Upper lobe of left lung (tissue), 6 donors: ENCODE data around the gene RMND5B. TPM values are rescaled to one million over a fixed set of nuclear protein-coding genes. Genes with fewer than 3 reads are reported as not detected.

Experiments
- ATAC-seq, 2 donors: fragments of 200-7000 bp; cut with Tn5 transposase; one replicate each; pipeline ENCODE4 v1.9.1; 2022; ENCODE audit warnings: mild to moderate bottlenecking in 2 of 2, moderate library complexity in 2 of 2; ENCODE audit not compliant: low FRiP score in 2 of 2
- DNase-seq, 2 donors: peaks; one replicate each; pipeline ENCODE4 v3.0.0-alpha.2; 2019 to 2020
- H3K27ac ChIP-seq, 4 donors: fragments of 200-600 bp; sonication (generic); one replicate each; pipeline ENCODE4 v1.5.1; 2016 to 2019
- H3K27me3 ChIP-seq, 4 donors: fragments of 200-600 bp; sonication (generic); one replicate each; pipeline ENCODE4 v1.5.1; 2017 to 2019
- H3K36me3 ChIP-seq, 4 donors: fragments of 200-600 bp; sonication (generic); one replicate each; pipeline ENCODE4 v1.5.1; 2016 to 2019
- H3K4me1 ChIP-seq, 4 donors: fragments of 200-600 bp; sonication (generic); one replicate each; pipeline ENCODE4 v1.5.1; 2018 to 2019
- H3K4me3 ChIP-seq, 4 donors: fragments of 200-600 bp; sonication (generic); one replicate each; pipeline ENCODE4 v1.5.1; 2017 to 2019; ENCODE audit warnings: mild to moderate bottlenecking in 2 of 4, moderate library complexity in 1 of 4
- H3K9me3 ChIP-seq, 4 donors: fragments of 200-600 bp; sonication (generic); one replicate each; pipeline ENCODE4 v1.5.1; 2018 to 2019
- EP300 ChIP-seq, 4 donors: sonication (generic); formaldehyde crosslinking; IDR thresholded peaks; one replicate each; pipeline ENCODE4 v1.5.1; 2017; ENCODE audit warnings: antibody characterized with exemption in 4 of 4, control low read depth in 2 of 4
- POLR2A ChIP-seq, 4 donors: fragments of 450-650 bp; IDR thresholded peaks; one replicate each; pipeline ENCODE4 v1.5.1; 2016 to 2017; ENCODE audit warnings: antibody characterized with exemption in 4 of 4, mild to moderate bottlenecking in 2 of 4
- POLR2AphosphoS5 ChIP-seq, 2 donors: sonication (generic); formaldehyde crosslinking; IDR thresholded peaks; one replicate each; pipeline ENCODE4 v1.5.1; 2017; ENCODE audit warnings: antibody characterized with exemption in 2 of 2
- WGBS, 2 donors: methylation state at CpG; one replicate each; pipeline ENCODE4 v1.1.5; 2017 to 2018; 5-methylcytosine and 5-hydroxymethylcytosine counted together
- total RNA-seq, 6 donors: library from RNA; depleted of rRNA in 4 of 6; stranded (reverse); fragments of >200 nt in 4 of 6; gene quantifications; one replicate each; pipeline versions ENCODE4 v1.1.0 to v1.2.1, GENCODE V29; 2016 to 2021
- TF ChIP-seq, protein P1 (sequence below), 6 experiments: fragments of 450-650 bp in 4 of 6; fragments of 200-600 bp in 2 of 6; sonication (generic) in 2 of 6; IDR thresholded peaks; one replicate each; pipeline ENCODE4 v1.5.1; 2016 to 2019; ENCODE audit warnings: antibody characterized with exemption in 6 of 6
- donor health status: DM: no; HTN: no; CAD: no; lungs with moderate emphysema.
- donor health status: DM: no; HTN: yes; CAD: no; lungs with severe emphysema.

The RMND5B gene
- total RNA-seq, 6 donors from 2014 or later = 36.2 to 70.2 (median 46.0) TPM

DNA sequence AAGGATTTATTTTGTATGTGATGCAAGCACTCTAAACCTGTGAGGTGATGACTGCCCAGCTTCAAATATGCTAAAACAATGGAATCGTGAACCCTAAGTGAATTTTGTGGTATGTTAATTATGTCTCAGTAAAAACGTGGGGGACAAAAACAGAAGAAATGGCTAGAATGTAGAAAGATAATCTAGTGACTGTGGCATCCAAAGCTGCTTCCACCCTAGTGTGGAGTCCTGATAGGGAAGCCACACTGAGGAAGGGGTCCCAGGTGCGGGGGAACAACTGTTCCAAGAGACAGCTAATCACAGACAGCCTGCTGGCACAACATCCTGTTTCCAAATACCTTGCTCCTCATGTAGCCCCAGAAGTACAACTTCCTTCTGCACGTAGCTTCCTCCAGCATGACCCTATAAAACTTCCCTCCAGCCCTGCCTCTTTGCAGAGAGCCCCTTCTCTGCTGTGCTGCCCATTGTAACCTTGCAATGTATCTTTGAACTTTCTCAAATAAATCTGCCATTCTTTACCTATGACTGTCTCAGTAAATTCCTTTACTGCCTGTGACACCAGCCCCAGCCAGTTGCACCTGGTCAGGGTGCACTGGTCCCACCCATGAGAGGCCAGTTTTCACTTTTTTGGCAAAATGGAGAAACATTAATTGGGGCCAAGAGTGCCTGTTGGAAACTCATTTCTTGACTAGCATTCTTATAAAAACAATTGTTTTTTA is 51.5 kb downstream of the RMND5B start:
- 26 to 37% methylated on average over 4 of the region's 4 CpGs for WGBS, 2 donors
- no peak for TF ChIP-seq POLR2A (IDR thresholded peaks at IDR 0.05)
- no peak for TF ChIP-seq POLR2AphosphoS5 (IDR thresholded peaks at IDR 0.05)
- no peak for TF ChIP-seq EP300 (IDR thresholded peaks at IDR 0.05)
- TF ChIP-seq, protein P1, sequence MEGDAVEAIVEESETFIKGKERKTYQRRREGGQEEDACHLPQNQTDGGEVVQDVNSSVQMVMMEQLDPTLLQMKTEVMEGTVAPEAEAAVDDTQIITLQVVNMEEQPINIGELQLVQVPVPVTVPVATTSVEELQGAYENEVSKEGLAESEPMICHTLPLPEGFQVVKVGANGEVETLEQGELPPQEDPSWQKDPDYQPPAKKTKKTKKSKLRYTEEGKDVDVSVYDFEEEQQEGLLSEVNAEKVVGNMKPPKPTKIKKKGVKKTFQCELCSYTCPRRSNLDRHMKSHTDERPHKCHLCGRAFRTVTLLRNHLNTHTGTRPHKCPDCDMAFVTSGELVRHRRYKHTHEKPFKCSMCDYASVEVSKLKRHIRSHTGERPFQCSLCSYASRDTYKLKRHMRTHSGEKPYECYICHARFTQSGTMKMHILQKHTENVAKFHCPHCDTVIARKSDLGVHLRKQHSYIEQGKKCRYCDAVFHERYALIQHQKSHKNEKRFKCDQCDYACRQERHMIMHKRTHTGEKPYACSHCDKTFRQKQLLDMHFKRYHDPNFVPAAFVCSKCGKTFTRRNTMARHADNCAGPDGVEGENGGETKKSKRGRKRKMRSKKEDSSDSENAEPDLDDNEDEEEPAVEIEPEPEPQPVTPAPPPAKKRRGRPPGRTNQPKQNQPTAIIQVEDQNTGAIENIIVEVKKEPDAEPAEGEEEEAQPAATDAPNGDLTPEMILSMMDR (IDR thresholded peaks at IDR 0.05) = no peak
- Histone ChIP-seq H3K27ac (no peak overlapping the region), H3K9me3 (no peaks in the 10 kb centered on the region), H3K4me3 (no peak overlapping the region), H3K27me3 (no peaks in the 10 kb centered on the region), H3K4me1 (no peaks in the 10 kb centered on the region), H3K36me3 (no peaks in the 10 kb centered on the region)
- ATAC-seq = no peak
- no peak for DNase-seq

DNA sequence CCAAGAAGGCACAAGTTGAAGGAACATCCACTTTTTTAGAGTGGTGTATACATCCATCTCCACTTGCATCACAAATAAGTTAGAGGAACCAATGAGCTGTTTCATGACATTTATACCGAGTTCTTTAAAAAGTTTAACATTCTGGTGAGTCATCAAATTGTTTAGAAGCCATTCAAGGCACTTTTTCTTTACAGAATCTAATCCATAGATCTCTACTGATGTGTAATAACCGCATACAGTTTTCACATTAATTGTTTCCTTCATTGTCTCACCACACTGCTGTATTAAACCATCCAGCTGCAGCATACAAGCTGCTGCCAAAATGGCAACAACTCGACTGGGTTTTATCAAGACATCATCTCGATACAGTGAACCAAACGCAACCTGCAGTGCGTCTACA is 55.6 kb downstream of the RMND5B start:
- no peaks in the 10 kb centered on the region for H3K9me3 ChIP-seq
- no peak for ATAC-seq
- 58 to 72% methylated on average over 6 of the region's 6 CpGs for WGBS, 2 donors
- no peaks in the 10 kb centered on the region for H3K27me3 ChIP-seq
- no peaks in the 10 kb centered on the region for H3K4me1 ChIP-seq
- no peak overlapping the region for H3K27ac ChIP-seq
- no peak for DNase-seq
- no peak overlapping the region for H3K4me3 ChIP-seq
- TF ChIP-seq EP300 (IDR thresholded peaks at IDR 0.05) (no peak), POLR2A (IDR thresholded peaks at IDR 0.05) (no peak), POLR2AphosphoS5 (IDR thresholded peaks at IDR 0.05) (no peak)
- TF ChIP-seq, protein P1 (IDR thresholded peaks at IDR 0.05) = no peak
- no peaks in the 10 kb centered on the region for H3K36me3 ChIP-seq

DNA sequence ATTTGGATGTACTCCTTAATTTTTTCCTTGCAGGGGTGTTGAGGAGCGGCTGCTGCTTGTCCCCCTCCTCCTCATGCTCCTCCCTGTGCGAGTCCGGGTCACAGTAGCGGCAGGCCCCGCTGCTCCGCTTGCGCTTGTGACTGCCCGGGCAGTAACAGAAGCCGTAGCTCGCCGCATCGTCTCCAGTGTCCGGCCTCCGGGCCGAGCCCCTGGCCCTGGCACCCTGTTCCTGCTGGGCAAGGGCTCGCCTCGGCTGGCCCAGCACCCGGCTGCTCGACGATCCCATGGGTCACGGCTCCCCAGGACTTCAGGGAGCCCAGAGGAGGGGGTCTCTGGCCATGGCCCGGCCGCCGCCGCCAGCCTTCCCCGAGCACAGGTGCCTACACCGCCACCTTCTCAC is 56.2 kb downstream of the RMND5B start, which contains the start of gene GMCL2:
TSS of gene GMCL2 (minus strand) at position 358 of the 400 bp plus-strand sequence. CDS start at position 286, 72 bp downstream.
- Histone ChIP-seq H3K27ac (no peak within 1 kb of the TSS), H3K4me1 (no peaks in the 10 kb centered on the region), H3K9me3 (no peaks in the 10 kb centered on the region), H3K4me3 (no peak within 1 kb of the TSS), H3K36me3 (no peaks in the 10 kb centered on the region), H3K27me3 (no peaks in the 10 kb centered on the region)
- ATAC-seq (no peak), DNase-seq (peak in 1 of 2 donors; percentile 70)
- WGBS, 2 donors = 87 to 90% methylated on average over 19 to 26 of the region's 27 CpGs
- TF ChIP-seq, protein P1 (IDR thresholded peaks at IDR 0.05) = no peak
- TF ChIP-seq POLR2A (IDR thresholded peaks at IDR 0.05) = no peak
- TF ChIP-seq EP300 (IDR thresholded peaks at IDR 0.05) = no peak
- TF ChIP-seq POLR2AphosphoS5 (IDR thresholded peaks at IDR 0.05) = no peak

DNA sequence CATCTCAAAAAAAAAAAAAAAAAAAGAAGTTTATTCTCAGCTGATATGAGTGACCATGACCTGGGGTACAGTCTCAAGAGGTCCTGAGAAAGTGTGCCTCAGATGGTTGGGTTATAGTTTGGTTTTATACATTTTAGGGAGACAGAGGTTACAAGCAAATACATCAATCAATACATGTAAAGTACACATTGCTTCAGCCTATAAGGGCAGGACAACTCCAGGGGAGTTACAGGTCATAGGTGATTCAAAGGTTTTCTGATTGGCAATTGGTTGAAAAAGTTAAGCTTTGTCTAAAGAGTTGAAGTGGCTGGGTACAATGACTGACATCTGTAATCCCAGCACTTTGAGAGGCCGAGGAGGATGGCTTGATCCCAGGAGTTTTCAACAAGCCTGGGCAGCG is 58.6 kb downstream of the RMND5B start:
- DNase-seq (no peak), ATAC-seq (no peak)

More for the DNA sequence above, 58.6 kb downstream of the RMND5B start:
- no peaks in the 10 kb centered on the region for H3K4me1 ChIP-seq
- no peaks in the 10 kb centered on the region for H3K27me3 ChIP-seq
- 36 to 53% methylated on average over 2 of the region's 2 CpGs for WGBS, 2 donors
- H3K9me3 ChIP-seq = no peaks in the 10 kb centered on the region
- H3K27ac ChIP-seq = no peak overlapping the region
- H3K4me3 ChIP-seq = no peak overlapping the region
- H3K36me3 ChIP-seq = no peaks in the 10 kb centered on the region
- no peak for TF ChIP-seq EP300 (IDR thresholded peaks at IDR 0.05)
- TF ChIP-seq POLR2AphosphoS5 (IDR thresholded peaks at IDR 0.05) = no peak
- TF ChIP-seq, protein P1 (IDR thresholded peaks at IDR 0.05) = no peak
